ENCODE measurements around the gene NUP210.

Gene NUP210

GRCh38 chr3:13461169-13462124 is 41.3 kb upstream of the NUP210 start:
- DNase-seq (ENCODE audit: low read depth): peak; percentile 70
- TF ChIP-seq, protein P1, sequence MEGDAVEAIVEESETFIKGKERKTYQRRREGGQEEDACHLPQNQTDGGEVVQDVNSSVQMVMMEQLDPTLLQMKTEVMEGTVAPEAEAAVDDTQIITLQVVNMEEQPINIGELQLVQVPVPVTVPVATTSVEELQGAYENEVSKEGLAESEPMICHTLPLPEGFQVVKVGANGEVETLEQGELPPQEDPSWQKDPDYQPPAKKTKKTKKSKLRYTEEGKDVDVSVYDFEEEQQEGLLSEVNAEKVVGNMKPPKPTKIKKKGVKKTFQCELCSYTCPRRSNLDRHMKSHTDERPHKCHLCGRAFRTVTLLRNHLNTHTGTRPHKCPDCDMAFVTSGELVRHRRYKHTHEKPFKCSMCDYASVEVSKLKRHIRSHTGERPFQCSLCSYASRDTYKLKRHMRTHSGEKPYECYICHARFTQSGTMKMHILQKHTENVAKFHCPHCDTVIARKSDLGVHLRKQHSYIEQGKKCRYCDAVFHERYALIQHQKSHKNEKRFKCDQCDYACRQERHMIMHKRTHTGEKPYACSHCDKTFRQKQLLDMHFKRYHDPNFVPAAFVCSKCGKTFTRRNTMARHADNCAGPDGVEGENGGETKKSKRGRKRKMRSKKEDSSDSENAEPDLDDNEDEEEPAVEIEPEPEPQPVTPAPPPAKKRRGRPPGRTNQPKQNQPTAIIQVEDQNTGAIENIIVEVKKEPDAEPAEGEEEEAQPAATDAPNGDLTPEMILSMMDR (conservative IDR thresholded peaks at IDR 0.05; ENCODE audit: low read depth, low read length): peak; percentile 79
- no peak overlapping the region for H3K4me3 ChIP-seq (ENCODE audit: low read depth, low read length)

- H3K4me3 ChIP-seq (ENCODE audit: low read depth, low read length): no peak overlapping the region
- TF ChIP-seq, protein P1 (conservative IDR thresholded peaks at IDR 0.05; ENCODE audit: low read depth, low read length): no peak
- no peak for DNase-seq (ENCODE audit: low read depth)
Observed at GRCh38 chr3:13460341-13460736, 40.2 kb upstream of the NUP210 start.

DNA sequence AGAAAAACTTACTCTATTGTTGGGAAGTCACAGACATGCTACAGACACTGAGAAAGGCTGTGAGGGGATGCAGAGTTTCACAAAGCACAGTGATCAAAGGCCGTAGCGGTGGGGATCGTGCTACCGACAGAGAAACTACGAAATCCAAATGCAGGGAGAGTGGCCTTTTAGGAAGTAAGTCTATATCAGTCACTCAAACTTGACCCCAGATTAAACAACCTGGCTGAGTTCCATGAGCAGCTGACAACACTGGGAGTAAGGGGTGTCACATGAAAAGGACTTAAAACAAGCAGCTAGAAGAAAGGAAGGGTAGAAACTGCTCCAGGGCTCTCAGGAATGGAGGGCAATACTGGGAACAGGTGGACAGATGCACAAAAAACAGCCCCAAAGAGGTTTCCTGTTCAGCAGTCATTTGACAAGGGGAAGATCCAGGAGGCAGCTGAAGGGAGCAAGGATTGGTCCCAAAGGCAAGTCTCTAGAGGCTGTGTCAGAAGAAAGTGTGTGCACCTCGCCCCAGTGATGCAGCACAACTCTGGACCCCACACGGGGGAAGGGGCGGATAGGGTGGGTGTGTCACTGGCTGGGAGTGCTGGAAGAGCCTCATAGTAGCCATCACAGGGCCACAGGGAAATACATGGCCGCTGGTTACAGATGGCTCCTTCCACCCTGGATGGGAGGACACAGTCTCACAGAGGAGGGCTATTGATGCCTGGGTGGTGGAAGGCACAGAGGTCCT is 39.7 kb upstream of the NUP210 start:
- no peak for DNase-seq (ENCODE audit: low read depth)
- TF ChIP-seq, protein P1 (conservative IDR thresholded peaks at IDR 0.05; ENCODE audit: low read depth, low read length): no peak
- no peak overlapping the region for H3K4me3 ChIP-seq (ENCODE audit: low read depth, low read length)

DNA sequence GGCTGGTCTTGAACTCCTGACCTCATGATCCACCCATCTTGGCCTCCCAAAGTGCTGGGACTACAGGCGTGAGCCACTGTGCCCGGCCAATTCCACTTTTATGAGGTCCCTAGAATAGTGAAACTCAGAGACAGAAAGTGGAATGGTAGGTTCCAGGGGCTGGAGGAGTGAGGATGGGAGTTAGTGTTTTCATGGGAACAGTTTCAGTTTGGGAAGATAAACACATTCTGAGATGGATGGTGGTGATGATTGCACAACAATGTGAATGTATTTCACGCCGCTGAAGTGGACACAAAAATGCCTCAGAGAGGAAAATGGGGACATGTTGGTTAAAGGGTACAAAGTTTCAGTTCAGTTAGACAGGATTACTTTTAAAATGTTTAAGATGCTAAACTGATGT is 37.5 kb upstream of the NUP210 start:
- DNase-seq (ENCODE audit: low read depth): no peak
- H3K4me3 ChIP-seq (ENCODE audit: low read depth, low read length): no peak overlapping the region
- TF ChIP-seq, protein P1 (conservative IDR thresholded peaks at IDR 0.05; ENCODE audit: low read depth, low read length): no peak

DNA sequence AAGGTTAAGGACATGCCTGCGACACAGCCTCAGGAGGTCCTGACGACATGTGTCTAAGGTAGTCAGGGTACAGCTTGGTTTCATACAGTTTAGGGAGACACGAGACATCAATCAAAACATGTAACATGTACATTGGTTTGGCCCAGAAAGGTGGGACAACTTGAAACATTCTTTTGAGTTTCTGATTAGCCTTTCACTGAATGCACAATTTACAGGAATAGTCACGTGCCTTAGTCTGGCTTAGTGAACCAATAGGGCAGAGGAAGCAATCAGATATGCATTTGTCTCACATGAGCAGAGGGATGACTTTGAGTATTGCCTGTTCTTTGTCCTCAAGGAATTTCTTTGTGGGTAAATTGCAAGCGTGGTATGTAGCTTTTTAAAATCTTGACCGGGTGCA is 35.5 kb upstream of the NUP210 start:
- DNase-seq (ENCODE audit: low read depth): no peak
- H3K4me3 ChIP-seq (ENCODE audit: low read depth, low read length): no peak overlapping the region
- TF ChIP-seq, protein P1 (conservative IDR thresholded peaks at IDR 0.05; ENCODE audit: low read depth, low read length): no peak

GRCh38 chr3:13452490-13453335 is 32.6 kb upstream of the NUP210 start:
- peak overlapping the region; percentile 26 for H3K4me3 ChIP-seq (ENCODE audit: low read depth, low read length)

More at GRCh38 chr3:13452490-13453335, 32.6 kb upstream of the NUP210 start:
- DNase-seq (ENCODE audit: low read depth): peak; percentile 79
- TF ChIP-seq, protein P1 (conservative IDR thresholded peaks at IDR 0.05; ENCODE audit: low read depth, low read length): peak; percentile 72

All from choroid plexus epithelial cell (primary cell).